Muscle of arm (tissue), 12 donors: ENCODE data around the gene FOXO6. TPM values are rescaled to one million over a fixed set of nuclear protein-coding genes. Genes with fewer than 3 reads are reported as not detected.
"Not testable (repeated sequence)": the region's sequence is repeated elsewhere in the genome, so short reads cannot be mapped to it uniquely, and the experiment has no call there.

ENCODE experiments used
- DNase-seq: peaks from one replicate; pipeline ENCODE4 v3.0.0-alpha.2; 2013
- polyA plus RNA-seq, 12 donors: library from polyadenylated mRNA; unstranded; fragments of 120-200 nt; gene quantifications; one replicate each; pipeline ENCODE4 v1.2.1, GENCODE V29; 2013; ENCODE audit not compliant: insufficient read length in 12 of 12

FOXO6 gene
- polyA plus RNA-seq, 12 donors, result 4.2 to 20.6 (median 9.8) TPM; not detected in 1

DNA sequence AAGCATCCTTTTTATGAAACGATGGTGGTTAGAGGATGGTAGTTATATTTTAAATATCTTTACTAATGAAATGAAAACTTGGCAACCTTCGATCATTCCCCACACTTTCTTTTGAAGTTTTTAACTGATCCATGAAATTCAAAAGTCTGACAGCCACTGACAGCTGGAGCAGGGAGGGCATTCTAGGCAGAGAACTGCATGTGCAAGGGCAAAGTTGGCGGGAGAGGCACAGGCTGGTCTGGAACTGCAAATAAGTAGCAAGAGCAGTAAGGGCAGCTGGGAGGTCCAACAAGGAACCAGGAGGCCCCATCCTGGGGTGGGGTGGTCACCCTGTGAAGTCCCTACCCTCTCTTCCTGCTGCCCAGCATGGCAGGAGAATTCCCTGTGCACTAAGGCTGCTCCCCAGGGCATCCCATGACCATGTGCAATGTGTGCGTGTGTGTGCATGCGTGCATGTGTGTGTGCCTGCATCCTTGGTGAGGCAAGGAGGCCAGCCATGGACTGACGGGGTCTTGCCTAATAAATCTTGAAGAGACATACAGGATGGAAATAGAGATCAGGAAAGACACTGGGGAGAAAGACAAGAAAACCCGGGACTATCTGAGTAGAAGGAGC is 33.1 kb upstream of the FOXO6 start:
- DNase-seq, result no peak

DNA sequence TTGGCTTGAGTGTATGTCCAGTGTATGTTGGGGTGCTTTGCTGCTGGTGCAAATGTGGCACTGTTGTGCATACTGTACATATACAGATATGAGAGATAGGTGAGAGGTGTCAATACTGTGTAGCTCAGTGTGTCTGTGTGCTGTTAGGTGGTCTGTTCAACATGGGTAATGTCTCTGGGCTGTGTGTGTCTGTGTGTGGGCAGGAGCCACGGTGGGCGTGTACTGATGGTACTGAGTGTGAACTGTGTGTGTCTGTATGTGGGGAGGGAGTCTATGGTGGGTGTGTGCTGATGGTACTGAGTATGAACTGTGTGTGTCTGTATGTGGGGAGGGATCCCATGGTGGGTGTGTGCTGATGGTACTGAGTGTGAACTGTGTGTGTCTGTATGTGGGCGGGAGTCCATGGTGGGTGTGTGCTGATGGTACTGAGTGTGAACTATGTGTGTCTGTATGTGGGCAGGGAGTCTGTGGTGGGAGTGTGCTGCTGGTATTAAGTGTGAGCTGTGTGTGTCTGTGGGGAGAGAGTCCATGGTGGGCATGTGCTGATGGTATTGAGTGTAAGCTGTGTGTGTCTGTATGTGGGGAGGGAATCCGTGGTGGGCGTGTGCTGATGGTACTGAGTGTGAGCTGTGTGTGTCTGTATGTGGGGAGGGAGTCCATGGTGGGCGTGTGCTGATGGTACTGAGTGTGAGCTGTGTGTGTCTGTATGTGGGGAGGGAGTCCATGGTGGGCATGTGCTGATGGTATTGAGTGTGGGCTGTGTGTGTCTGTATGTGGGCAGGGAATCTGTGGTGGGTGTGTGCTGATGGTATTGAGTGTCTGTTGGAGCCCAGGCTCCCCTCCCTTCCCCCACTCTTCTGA is 32.2 kb upstream of the FOXO6 start:
- DNase-seq, result no peak

DNA sequence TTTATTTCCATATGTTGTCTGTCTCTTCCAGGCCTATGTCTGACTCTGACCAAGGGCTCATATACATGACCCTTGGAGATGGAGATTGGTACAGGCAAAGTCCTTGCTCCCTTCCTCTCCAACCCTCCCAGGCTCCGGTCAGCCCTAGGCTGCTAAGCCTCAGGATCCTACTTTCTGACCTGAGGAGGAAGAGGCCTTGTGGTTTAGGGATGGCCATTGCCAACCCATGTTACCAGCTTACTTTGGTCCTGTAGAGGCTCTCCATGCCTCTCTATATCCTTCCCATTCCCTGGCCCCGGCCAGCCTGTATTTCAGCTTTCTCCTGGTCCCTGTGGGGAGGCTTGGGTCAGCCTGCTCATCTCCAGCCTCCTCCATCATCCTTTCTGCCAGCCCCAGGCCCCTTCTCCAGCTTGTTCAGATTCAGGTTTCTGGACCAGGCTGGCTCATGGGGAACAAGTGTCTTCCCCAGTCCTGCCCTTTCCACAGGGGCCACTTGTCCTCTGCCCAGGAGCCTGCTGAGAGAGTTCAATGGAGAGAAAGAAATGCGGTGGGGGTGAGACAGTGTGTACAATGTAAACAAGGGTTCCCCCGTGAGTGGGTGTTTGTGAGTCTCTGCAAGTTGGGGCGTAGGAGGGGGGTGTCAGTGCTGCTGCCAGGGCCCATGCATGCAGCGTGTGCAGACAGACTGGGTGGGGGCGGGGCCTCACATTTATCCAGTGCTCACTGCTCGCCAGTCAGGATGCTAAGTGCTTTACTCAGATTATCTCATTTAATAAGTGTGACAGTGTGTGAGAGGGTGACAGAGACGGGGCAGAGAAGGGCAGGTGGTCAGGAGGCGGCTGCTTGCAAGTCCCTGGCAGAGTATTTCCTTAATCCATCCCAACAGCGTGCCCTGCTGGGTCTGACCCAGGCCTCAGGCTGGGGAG is 31.3 kb upstream of the FOXO6 start:
- DNase-seq, result no peak

DNA sequence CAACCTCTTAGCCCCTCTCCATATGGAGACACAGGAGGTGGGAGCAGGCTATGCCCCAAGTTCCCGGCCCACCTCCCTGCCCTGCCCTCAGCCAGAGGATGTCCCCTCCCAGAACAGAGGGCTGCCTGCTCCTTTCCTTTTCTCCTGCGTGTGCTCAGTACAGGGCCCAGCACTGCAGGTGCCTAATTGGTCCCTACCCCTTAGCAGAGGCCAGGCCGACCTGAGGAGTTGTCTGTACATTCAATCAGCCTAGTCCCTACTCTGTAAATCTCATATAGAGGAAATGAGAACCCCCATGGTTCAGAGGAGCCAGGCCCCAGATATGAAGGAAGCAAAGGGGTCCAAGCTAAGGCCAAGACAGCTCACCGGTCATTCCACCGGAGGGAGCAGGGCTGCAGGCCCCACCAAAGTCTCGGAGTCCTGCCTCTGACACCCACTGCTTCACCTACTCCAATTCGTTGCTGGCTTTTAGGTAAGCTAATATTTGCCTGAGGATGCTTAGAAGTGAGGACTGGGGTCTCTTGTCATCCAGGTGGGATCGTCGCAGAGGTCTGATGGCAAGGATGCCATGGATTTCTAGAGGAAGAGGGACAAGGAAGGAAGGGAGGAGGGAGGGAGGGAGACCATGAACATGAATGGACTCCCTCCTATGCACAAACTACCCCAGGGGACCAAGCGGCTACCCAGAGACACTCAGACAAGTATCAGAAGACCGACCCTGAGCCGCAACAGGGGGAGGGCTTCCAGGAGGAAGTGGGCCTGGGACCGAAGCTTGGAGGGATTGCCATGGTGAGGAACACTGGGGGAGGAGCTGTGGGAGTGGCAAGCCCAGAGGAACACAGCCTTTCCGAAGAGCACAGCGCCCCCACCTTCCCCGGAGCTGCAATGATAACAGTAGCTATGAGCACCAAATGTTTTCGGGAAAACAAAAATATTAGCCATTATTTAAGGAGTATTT is 30.4 kb upstream of the FOXO6 start:
- no peak for DNase-seq

DNA sequence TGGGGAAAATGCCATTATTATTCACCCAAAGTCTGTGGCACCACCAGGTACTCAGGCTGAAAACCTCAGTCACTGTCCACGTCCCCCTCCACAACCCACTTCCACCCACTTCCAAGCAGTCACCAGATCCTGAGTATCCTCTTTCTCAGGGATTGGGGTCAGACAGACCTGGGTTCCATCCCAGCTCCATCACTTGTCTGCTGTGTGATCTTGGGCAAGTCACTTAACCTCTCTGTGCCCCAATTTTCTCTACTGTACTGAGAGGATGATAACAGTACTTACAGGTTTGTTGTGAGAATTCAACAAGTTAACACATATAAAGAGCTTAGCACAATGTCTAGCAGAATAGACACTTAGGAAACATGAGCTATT is 29.7 kb upstream of the FOXO6 start:
- no peak for DNase-seq

DNA sequence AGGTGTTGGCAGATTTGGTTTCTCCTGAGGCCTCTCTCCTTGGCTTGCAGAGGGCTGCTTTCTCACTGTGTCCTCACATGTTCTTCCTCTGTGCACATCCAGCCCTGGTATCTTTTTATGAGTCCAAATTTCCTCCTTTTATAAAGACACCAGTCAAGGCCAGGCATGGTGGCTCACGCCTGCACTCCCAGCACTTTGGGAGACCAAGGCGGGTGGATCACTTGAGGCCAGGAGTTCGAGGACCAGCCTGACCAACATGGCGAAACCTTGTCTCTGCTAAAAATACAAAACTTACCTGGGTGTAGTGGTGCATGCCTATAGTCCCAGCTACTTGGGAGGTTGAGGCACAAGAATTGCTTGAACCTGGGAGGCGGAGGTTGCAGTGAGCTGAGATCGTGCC is 29.1 kb upstream of the FOXO6 start:
- DNase-seq, result not testable (repeated sequence)

DNA sequence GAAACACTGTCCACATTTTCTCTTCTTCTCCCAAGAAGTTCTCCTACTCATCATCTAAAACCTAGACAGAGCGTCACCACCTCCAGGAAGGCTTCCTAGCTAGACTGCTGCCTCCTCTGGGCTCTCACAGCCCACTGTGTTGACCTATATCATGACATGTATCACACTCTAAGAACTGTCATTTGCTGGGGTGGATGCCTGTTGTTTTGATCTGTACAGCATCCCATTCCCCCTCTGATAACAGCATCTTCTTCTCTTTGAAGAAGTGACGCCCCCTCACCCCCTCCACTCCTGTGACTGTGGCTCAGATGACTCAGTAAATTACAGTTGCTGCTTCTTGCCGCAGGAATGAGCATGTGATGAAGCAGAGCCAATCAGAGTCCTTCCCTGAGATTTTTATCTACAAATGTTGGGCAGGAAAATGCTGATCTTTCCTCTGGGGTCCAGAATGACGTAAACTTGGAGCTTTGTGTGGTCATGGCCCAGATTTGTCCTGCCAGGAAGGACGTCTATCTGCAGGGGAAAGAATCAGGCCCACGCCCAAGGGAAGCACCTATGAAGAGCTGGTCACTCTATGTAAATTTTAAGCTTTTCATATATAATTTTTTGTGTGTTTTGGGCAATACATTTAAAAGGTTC is 28.0 kb upstream of the FOXO6 start:
- DNase-seq, result no peak

DNA sequence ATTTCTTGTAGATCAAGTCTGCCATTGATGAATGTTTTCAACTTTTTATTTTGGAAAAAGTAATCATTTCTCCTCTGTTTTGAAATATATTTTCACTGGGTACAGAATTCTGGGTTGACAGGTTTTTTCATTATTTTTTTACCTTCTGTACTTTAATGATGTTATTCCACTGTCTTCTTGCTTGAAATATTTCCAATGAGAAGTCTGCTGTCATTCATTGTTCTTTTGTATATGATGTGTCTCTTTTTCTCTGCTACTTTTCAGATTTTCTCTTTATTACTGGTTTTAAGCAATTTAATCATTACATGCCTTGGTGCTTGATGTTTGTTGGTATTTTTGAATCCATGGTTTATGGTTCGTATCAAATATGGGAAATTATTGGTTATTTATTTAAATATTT is 22.4 kb upstream of the FOXO6 start:
- DNase-seq, result no peak

DNA sequence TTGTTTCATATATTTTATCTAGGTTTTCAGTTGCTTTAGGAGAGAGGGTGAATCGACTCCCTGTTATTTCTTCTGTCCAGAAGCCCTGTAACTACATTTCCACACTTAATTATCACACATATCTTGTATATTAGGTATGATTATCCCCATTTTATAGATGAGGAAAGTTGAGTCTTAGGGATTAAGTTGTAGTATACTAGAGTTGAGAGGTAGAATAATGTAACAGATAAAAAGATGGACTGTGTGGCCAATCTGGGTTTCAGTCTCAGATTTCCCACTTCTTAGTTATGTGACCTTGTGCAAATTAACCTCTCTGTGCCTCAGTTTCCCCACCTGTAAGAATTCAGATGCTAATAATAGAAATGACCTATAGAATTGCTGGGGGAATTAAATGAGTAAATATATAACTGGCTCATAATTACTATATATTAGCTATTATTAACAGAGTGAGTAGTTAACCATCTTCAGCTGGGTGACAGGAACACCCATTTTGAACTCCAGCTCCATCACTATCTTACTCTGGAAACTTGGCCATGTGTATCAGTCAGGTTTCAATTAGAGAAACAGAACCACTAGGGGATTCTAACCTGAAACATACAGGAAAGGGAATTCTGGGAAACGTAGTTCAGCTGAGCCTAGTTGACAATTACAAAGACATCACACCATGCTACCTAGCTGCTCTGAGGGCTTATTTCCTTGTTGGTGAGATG is 20.4 kb upstream of the FOXO6 start:
- DNase-seq, result no peak

DNA sequence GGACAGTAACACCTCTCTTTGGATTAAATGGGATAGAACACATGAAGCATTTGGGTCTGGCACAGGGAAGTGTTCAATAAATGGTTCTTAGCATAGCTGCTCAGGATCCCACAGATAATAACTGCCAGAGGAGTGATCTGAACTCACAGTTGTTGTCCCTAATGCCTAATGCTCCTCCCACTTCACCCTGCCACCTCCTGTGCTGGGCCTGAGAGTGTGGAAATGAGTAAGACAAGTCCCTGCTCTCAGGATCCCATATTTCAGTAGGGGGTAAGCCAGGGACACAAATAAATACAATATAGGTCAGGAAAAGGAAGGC is 19.9 kb upstream of the FOXO6 start:
- DNase-seq, result no peak

DNA sequence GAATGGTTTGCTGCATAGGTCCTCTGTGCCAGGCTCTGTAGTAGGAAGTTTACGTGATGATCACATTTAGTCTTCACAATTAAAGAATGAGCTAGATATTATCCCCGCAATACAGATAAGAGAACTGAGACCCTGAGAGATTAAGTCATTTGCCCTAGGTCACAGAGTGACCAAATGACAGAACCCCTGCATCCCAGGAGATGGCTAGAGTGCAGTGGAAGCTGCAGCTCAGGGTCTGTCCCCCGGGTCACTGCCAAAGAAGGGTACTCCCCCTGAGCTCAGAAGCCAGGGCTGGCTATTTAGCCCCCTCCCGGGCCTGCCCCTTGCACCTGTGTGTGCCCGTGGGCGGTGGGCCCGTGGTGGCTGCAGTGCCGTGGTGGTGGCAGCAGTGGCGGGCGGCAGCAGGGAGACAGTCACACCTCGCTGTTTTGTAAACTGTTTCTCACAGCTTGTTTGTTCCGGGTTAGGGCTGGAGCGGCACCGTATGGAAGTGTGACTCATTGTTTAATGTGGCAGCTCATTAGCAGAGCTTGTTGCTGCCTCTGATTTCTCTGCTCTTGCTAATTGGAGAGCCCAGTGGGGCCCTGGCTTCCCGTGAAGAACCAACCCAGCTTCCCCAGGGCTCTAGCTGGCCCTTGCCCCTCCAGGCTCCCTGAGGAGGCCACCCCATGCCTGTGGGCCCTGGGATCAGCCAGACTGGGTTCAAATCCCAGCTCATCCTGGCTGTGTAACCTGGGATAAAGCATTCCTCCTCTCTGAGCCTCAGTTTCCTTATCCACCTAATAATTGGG is 19.3 kb upstream of the FOXO6 start:
- no peak for DNase-seq

DNA sequence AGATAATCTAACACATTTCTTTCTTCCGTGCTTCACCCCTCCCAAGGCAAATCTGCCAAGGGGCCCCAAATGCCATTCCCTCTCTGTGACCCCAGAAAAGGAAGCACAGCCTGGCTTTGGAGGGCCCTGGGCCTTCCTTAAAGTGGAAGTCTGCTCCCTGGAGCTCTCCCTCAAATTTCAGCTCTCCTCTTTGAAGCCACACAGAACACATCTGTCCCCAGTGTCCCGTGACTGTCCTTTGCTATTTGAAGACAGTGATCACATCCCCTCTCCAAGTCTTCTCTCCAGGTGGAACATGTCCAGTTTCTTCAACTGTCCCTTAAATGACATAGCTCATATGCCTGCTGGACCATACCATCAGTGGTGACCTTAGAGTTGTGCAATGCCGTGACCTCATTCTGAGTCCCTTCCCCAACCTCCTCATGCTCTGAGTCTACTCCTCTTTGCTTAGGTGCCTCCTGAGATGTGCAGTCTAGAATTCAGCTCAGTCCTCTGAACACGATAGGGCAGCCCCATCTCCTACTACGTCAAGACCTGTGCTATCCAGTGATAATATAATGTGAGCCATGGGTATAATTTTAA is 18.4 kb upstream of the FOXO6 start:
- DNase-seq, result no peak

DNA sequence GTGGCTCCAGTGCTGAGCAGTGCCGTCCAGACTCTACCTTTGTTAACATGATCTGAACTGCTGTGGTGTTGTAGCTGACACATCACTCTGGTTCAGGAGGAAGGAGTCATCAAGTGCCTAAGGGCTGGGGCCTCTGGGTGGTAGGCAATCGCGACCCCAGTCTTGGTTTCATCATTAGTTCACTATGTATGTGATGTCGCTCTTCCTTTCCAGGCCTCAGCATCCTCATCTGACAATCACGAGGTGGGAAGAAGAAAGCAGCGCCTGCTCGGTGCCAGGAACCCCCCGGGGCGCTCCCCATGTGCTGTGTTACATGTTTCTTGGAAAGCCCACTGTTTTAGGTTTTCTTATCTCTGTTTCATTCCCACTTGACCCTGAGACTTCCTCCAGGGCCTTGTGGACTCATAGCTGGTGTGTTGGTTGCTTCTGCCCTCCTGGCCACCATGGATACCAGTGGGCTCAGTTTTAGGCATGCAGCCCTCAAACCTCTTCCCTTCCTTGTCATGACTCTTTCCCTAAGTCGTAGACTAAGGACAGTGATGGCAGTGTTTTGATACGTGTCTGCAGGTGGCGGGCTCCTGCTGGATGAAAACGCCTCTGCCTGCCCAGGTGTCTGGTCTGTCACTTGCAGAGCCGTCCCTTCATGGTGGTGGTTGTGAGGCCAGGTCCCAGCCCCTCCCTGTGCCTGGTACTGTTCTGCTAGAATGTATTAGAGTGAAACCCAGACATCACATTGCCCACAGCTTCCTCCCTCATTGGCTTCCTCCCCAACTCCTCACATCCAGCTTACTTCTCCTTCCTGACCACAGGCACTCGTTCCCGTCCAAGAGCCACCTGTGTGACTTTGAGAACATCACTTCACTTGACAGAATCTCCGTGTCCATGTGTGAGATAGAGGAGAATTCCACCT is 17.2 kb upstream of the FOXO6 start:
- no peak for DNase-seq

DNA sequence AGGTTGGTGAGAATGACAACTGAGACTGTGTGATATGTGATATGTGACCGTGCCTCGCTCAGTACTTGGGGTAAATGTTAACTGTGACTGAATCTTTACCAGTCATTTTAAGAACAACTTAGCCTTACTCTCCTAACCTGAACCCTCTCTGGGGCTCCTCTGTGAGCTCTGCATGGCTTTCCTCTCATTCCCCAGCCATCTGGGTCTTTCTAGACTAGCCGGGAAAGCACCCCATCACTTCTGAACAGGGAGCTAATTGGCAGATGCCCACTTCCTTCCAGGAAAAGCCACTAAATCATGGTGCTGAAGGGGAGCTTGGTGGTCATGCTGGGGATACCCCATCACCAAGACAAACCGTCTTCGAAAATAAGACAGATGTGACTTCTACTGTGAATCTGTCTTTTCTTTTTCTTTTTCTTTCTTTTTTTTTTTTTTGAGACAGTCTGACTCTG is 16.5 kb upstream of the FOXO6 start:
- DNase-seq, result no peak

DNA sequence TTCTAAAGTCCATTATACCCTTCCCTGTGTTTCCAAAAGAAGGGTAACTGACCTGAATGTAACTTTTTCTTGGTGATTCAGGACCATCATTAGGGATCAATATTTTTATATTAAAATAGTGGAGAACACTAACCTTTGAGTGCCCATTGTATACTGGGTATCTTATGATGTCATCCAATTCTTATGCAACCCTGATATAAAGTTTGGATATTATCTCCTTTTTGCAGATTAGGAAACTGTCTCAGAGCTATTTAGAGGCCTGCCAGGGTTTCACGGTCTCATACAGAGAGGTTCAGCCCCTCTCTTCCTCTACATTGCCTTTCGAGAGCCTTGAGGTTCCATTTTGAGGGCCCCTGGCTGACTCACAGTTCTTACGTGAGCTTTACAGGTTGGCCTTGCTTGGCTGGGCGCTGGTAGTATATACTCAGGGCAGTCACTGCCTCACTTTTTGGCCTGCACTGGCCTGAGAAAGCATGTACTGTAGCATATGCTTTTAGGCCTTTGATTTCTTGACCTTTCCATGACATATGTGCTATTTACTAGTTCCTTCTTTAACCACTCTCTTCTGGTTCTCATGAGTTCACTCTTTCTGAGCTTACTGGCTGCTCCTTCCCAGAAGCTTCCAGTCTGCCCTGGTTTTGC is 15.7 kb upstream of the FOXO6 start:
- DNase-seq, result no peak

DNA sequence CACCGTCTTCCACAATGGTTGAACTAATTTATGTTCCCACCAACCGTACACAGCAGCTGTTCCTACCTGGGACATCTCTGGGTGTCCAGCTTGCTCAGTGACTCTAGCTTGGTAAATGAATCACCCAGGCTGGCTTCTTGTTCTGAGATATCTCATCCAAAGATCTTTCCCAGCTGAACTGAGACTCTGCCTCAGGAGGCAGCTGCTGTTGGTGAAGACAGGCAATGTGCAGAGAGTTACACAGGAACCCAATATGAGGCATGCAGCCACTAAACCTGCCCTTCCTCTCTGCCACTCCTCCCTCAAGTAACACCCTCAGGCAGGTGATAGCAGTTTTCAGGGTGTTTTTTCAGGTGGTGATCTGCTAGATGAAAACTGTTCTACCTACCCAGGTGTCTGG is 14.0 kb upstream of the FOXO6 start:
- DNase-seq, result no peak

DNA sequence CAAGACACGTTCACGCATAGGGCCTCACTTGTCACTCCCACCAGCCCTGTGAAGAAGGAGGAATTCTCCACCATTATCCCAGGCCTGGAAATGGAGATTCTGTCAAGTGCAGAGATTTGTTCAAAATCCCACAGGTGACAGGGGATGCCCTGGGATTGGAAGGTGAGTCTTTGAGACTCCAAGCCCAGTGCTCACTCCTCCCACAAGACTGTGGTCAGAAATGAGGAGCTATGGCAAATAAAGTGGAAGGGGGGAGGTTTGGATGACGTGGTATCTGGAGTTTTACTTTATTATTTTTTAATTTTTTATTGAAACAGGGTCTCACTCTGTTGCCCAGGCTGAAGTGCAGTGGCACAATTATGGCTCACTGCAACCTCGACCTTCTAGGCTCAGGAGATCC is 12.8 kb upstream of the FOXO6 start:
- DNase-seq, result no peak
